ENCODE data around the gene TECTA.

Gene TECTA

DNA sequence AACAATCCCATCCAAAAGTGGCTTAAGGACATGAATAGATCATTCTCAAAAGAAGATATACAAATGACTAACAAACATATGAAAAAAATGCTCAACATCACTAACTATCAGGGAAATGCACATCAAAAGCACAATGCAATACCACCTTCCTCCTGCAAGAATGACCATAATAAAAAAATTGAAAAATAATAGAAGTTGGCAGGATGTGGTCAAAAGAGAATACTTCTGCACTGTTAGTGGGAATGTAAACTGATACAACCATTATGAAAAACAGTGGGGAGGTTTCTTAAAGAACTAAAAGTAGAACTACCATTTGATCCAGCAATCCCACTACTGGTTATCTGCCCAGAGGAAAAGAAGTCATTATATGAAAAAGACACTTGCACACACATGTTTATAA, 113.8 kb downstream of the TECTA start:
- DNase-seq (ENCODE audit: low read depth, low spot score) = no peak
- TF ChIP-seq, protein P1, sequence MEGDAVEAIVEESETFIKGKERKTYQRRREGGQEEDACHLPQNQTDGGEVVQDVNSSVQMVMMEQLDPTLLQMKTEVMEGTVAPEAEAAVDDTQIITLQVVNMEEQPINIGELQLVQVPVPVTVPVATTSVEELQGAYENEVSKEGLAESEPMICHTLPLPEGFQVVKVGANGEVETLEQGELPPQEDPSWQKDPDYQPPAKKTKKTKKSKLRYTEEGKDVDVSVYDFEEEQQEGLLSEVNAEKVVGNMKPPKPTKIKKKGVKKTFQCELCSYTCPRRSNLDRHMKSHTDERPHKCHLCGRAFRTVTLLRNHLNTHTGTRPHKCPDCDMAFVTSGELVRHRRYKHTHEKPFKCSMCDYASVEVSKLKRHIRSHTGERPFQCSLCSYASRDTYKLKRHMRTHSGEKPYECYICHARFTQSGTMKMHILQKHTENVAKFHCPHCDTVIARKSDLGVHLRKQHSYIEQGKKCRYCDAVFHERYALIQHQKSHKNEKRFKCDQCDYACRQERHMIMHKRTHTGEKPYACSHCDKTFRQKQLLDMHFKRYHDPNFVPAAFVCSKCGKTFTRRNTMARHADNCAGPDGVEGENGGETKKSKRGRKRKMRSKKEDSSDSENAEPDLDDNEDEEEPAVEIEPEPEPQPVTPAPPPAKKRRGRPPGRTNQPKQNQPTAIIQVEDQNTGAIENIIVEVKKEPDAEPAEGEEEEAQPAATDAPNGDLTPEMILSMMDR (IDR thresholded peaks at IDR 0.05; ENCODE audit: low read depth, low read length) = no peak
- H3K4me3 ChIP-seq (ENCODE audit: low read depth, low read length) = no peak overlapping the region
- in situ Hi-C loops (cut with HindIII; ENCODE audit: low sequenced_read_pairs) = no loop called here

DNA sequence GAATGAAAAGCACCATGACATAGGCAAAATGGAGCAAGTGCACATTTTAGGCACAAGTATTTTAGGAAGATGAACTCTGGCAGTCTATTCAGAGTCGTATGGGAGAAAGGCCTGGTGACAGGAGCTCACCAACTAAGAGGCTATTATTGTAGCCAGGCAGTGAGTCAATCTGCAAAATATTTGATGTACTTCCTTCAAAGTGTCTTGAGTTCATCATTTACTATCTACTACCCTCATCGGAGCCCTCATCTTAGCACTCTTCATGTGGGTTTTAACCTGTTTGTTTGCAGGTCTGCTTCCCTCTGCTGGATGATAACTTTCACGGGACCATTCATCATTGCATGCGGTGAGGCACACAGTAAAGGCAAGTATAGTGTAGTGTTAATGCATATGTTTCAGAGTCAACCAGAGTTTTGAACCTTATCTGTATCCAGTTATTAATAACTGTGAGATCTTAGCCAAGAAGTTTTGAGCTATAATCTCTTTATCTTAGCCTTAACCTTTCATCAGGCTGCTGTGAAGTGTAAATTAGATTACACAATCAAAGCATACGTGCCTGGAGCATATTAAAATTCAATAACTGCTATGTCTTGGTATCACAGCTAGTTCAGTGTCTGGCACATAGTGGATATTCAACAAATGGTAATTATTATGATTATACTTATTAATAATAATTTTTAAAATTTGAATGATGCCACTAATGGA, 120.6 kb downstream of the TECTA start:
- in situ Hi-C loops (cut with HindIII; ENCODE audit: low sequenced_read_pairs) = no loop called here
- no peak overlapping the region for H3K4me3 ChIP-seq (ENCODE audit: low read depth, low read length)
- DNase-seq (ENCODE audit: low read depth, low spot score) = no peak
- TF ChIP-seq, protein P1 (IDR thresholded peaks at IDR 0.05; ENCODE audit: low read depth, low read length) = no peak

DNA sequence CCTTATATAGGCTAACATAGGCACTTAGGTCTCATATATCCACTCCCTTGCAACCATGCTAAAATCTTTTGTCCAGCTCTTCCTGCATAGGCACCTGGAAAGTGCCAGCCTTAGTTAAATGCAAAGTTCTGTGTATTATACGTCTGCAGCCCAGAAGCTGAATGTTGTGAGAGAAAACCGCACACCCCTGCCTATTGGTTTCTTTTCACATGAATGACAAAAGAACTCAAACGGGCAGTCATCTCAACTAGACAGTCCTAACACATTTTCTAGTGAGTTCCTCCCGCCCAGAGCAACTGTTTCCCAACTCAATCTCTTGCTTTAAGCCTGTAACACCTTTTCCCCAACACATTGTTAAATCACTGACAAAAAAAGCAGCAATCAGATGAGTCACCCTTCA, 122.1 kb downstream of the TECTA start:
- H3K4me3 ChIP-seq (ENCODE audit: low read depth, low read length) = no peak overlapping the region
- in situ Hi-C loops (cut with HindIII; ENCODE audit: low sequenced_read_pairs) = no loop called here
- DNase-seq (ENCODE audit: low read depth, low spot score) = no peak
- TF ChIP-seq, protein P1 (IDR thresholded peaks at IDR 0.05; ENCODE audit: low read depth, low read length) = no peak

DNA sequence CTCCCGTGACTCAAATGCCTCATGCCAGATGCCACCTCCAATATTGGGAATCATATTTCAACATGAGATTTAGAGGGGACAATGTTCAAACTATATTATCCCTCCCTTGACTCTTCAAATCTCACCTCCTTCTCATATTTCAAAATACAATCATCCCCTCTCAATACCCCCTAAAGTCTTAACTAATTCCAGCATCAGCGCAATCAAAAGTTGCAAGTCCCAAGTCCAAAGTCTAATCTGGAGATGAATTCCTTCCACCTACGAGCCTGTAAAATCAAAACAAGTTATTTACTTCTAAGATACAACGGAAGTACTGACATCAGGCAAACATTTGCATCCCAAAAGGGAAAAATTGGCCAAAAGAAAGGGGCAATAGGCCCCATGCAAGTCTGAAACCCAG, 124.3 kb downstream of the TECTA start:
- in situ Hi-C loops (cut with HindIII; ENCODE audit: low sequenced_read_pairs) = no loop called here
- DNase-seq (ENCODE audit: low read depth, low spot score) = no peak
- no peak overlapping the region for H3K4me3 ChIP-seq (ENCODE audit: low read depth, low read length)
- TF ChIP-seq, protein P1 (IDR thresholded peaks at IDR 0.05; ENCODE audit: low read depth, low read length) = no peak

DNA sequence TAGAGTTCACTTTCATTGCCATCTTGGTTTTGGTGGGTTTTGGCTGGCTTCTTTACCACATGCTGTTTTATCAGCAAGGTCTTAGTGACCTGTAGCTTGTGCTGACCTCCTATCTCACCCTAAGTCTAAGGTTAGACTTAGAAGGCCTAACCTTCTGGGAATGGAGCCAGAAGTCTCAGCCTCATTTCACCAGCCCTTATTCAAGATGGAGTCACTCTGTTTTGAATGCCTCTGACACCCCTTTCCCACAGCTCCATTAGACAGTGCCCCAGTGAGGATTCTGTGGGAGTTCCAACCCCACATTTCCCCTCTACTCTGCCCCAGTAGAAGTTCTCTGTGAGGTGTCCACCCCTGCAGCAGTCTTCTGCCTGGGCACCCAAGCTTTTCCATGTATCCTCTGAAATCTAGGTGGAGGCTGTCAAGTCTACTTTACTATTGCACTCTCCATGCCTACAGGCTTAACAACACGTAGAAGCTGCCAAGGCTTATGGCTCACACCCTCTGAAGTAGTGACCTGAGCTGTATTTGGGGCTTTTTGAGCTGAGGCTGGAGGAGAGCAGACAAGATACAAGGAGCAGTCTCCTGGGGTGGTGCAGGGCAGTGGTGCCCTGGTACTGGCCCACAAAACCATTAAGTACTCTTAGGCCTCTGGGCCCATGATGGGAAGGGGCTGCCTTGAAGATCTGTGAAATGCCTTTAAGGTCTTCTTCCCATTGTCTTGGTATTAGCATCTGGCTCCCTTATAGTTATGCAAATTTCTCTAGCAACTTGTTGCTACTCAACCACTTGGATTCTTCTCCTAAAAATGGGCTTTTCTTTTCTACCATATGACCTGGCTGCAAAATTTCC, 125.6 kb downstream of the TECTA start:
- no peak for DNase-seq (ENCODE audit: low read depth, low spot score)
- H3K4me3 ChIP-seq (ENCODE audit: low read depth, low read length) = no peak overlapping the region
- TF ChIP-seq, protein P1 (IDR thresholded peaks at IDR 0.05; ENCODE audit: low read depth, low read length) = no peak
- in situ Hi-C loops (cut with HindIII; ENCODE audit: low sequenced_read_pairs) = no loop called here

DNA sequence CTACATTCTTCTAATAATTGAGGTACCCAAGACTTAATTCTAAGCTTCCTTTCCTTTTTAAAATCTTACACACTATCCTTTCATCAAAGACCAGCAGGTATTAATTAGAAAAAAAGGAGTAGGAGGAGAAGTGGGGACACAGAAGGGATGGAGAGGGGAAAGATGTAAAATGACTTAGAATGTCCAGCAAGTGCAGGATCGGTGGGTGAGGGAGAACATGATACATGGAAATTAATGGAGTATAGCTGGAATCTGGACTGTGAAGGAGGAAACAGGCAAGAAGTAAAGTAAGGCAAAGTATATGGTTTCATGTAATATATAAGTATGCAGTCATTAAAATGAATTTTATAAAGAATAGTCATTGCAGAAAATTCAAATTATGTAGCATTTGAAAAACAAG, 127.8 kb downstream of the TECTA start:
- in situ Hi-C loops (cut with HindIII; ENCODE audit: low sequenced_read_pairs) = no loop called here
- TF ChIP-seq, protein P1 (IDR thresholded peaks at IDR 0.05; ENCODE audit: low read depth, low read length) = no peak
- DNase-seq (ENCODE audit: low read depth, low spot score) = no peak
- H3K4me3 ChIP-seq (ENCODE audit: low read depth, low read length) = no peak overlapping the region
